WERI-Rb-1 (cell line): ENCODE data around the gene MOB4.
"Not testable (repeated sequence)": the region's sequence is repeated elsewhere in the genome, so short reads cannot be mapped to it uniquely, and the experiment has no call there.

Experiments used
- DNase-seq: peaks from one replicate; pipeline ENCODE4 v3.0.0-alpha.2; 2020
- H3K27ac ChIP-seq: fragments of 250-450 bp; sonication (Bioruptor Pico); 2 replicates; pipeline ENCODE4 v1.5.1; 2020; ENCODE audit warnings: mild to moderate bottlenecking, moderate library complexity
- H3K27me3 ChIP-seq: fragments of 250-450 bp; sonication (Bioruptor Pico); 2 replicates; pipeline ENCODE4 v1.5.1; 2021; ENCODE audit warnings: mild to moderate bottlenecking, low read depth, moderate library complexity; ENCODE audit not compliant: insufficient read depth, severe bottlenecking
- H3K36me3 ChIP-seq: fragments of 250-450 bp; sonication (Bioruptor Pico); 2 replicates; pipeline ENCODE4 v1.5.1; 2020; ENCODE audit warnings: mild to moderate bottlenecking, moderate library complexity
- H3K4me3 ChIP-seq: 2 replicates; pipeline ENCODE4 v1.5.1; 2011; ENCODE audit warnings: low read depth, mild to moderate bottlenecking, control low read depth, low read length
- H3K9me3 ChIP-seq: fragments of 250-450 bp; sonication (Bioruptor Pico); 2 replicates; pipeline ENCODE4 v1.5.1; 2021; ENCODE audit warnings: mild to moderate bottlenecking, moderate library complexity; ENCODE audit not compliant: severe bottlenecking
- CTCF ChIP-seq: IDR thresholded peaks from 2 replicates; pipeline ENCODE4 v1.5.1; 2011; ENCODE audit warnings: low read depth, mild to moderate bottlenecking, control low read depth, inconsistent platforms, low read length

The MOB4 gene

DNA sequence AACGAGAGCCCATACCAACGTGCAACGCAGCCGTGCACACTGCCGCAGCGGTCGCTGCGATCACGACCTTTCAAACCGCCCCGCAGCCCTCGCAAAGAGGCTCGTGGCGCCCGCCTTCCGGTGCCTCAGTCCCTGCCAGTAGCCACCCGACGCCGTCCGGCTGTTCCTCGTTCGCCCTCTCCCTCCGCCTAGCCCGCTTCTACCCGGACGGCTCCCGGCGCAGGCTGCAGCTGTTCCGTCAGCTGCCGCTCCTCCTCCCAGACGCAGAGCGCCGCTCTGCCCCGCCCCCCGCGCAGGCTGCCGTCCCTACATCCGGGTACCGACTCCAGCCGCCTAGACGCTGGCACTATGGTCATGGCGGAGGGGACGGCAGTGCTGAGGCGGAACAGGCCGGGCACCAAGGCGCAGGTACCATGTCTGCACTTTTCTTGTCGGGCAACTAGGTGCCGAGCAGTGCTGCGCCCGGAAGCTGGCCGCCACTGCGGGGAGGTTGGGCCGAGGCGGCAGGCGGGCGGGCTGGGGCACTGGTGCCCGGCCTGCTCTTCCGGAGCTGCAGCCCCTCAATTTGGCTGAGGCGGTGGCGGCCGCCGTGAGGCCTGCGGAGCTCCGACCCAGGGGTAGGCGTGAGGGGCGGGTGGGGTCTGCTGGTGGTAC lies at the start of gene MOB4:
MOB4 (plus strand) TSS at position 328 of the 654 bp plus-strand sequence; CDS start at position 349, 21 bp downstream.
- H3K36me3 ChIP-seq: peaks cover 8% of the 10 kb centered on the region
- peak within 1 kb of the TSS; percentile 65 for H3K4me3 ChIP-seq
- peak; percentile 96 for DNase-seq
- peak within 1 kb of the TSS; percentile 93 for H3K27ac ChIP-seq
- TF ChIP-seq CTCF: no peak
- no peaks in the 10 kb centered on the region for H3K27me3 ChIP-seq
- H3K9me3 ChIP-seq: no peaks in the 10 kb centered on the region

DNA sequence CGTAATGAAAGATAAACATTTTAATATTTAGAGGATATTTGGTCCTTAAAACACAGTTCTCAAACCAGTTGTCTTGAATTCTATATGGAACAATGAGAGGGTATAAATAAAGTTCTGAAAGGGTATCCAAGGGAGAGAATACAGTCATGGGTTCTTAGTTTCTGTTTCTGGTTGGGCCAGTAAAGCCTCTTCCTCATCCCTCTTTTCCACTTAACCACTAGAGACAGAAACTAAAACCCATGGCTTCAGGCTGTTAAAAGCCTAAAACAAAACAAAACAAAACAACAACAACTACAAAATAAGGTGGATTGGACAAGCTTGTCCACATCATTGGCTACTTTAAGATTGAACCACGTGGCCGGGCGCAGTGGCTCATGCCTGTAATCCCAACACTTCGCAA lies 43.7 kb upstream of the MOB4 start:
- Histone ChIP-seq H3K9me3 (no peaks in the 10 kb centered on the region), H3K27me3 (no peaks in the 10 kb centered on the region), H3K4me3 (no peak overlapping the region), H3K27ac (no peak overlapping the region), H3K36me3 (peaks cover 22% of the 10 kb centered on the region)
- DNase-seq: no peak
- TF ChIP-seq CTCF: no peak

DNA sequence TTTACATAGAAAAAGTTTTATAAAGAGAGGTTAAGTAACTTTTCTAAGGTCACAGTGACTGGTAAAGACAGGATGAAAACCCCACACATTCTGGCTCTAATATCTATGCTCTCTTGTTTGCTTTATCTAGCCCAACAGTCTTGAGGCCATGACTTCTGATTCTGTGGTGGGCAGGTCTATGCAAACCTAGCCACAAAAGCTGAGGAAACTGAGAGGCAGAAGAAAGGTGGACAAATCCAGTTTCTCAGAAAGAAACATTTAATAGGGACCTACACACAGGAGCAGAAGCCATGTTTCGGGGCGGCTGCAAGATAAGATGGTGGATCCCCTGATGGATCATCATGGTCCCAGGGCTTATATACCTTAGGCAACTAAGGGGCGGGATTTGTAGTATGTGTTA lies 38.1 kb upstream of the MOB4 start:
- peaks cover 10% of the 10 kb centered on the region for H3K36me3 ChIP-seq
- H3K4me3 ChIP-seq: no peak overlapping the region
- H3K27me3 ChIP-seq: no peaks in the 10 kb centered on the region
- TF ChIP-seq CTCF: no peak
- no peak for DNase-seq
- no peak overlapping the region for H3K27ac ChIP-seq
- peaks cover 3% of the 10 kb centered on the region for H3K9me3 ChIP-seq

DNA sequence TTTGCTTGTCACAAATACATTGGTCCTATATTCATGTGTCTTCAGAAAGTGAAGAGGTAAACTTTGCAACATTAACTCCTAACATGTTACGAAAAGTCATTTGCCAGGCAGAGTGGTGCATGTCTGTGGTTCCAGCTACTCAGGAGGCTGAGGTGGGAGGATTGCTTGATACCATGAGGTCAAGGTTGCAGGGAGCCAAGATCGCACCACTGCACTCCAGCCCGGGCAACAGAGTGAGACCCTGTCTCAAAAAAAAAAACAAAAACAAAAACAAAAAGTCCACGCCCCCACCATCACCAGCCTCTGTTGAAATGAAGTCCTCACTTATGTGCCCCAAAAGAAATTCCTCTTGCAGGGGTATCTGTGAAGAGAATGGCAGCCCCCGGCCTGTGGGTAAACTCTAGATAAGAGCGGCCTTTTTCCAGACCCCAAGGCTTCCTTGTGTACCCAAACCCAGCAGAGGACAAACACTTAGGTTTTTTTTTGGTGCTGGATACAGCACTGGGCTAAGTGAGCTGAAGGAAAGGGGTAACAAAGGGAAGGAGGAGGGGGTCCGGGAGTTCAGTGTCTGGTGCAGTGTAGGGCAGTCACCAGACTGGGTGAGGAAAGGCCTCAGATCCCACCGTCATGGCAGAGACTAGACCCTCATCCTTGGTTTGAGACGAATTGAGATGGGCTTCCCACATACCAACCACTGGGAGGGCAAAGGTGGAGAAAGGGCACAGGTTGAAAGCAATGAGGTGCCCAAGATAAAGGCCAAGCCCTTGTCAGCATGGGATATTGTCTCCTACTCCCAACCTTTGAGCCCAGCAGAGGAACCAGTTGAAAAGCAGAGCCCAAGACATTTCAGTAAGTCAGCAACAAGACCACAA lies 35.5 kb upstream of the MOB4 start:
- H3K4me3 ChIP-seq: no peak overlapping the region
- no peak for DNase-seq
- H3K27me3 ChIP-seq: no peaks in the 10 kb centered on the region
- H3K9me3 ChIP-seq: peaks cover 8% of the 10 kb centered on the region
- no peak overlapping the region for H3K27ac ChIP-seq
- peaks cover 10% of the 10 kb centered on the region for H3K36me3 ChIP-seq
- no peak for TF ChIP-seq CTCF

DNA sequence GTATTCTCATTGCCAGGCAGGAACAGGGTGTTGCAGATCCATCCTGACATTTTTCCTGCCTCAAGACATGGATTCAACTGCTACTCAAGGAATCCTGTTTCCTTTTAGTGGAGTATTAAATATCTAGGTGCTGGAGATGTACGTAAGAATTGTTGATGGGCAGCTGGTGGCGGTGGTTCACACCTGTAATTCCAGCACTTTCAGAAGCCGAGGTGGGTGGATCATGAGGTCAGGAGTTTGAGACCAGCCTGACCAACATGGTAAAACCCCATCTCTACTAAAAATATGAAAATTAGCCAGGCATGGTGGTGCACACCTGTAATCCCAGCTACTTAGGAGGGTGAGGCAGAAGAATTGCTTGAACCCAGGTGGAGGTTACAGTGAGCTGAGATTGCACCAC lies 31.6 kb upstream of the MOB4 start:
- not testable (repeated sequence) for H3K27ac ChIP-seq, H3K4me3 ChIP-seq, H3K27me3 ChIP-seq, DNase-seq, H3K9me3 ChIP-seq
- peaks cover 41% of the 10 kb centered on the region for H3K36me3 ChIP-seq

DNA sequence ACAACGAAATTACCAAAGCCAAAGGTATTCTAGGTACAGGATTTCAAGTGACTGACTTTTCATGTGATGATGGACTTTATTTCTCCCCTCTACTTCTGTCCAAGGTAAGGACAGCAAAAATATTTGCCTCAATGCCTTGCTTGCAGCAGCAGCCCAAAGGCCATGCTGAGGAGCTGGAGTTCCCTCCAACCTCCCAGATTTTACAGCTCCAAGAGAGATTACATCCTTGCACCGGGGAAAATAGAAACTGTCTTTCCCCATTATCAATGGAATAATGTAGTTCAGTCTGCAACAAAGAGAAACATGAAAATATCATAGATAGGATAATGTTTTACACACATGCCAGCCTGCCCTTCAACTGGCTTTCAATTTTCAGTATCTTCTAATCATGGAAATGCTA lies 29.7 kb upstream of the MOB4 start:
- no peak overlapping the region for H3K27ac ChIP-seq
- TF ChIP-seq CTCF: no peak
- no peak overlapping the region for H3K4me3 ChIP-seq
- H3K9me3 ChIP-seq: peaks cover 8% of the 10 kb centered on the region
- peaks cover 61% of the 10 kb centered on the region for H3K36me3 ChIP-seq
- H3K27me3 ChIP-seq: no peaks in the 10 kb centered on the region
- DNase-seq: no peak
